NB4 (cell line): ENCODE measurements around the gene LRP1B.

Experiments used
- CTCF ChIP-seq: IDR thresholded peaks from one replicate; pipeline ENCODE4 v1.5.1; 2012; ENCODE audit warnings: low read depth, low read length
- MAX ChIP-seq: IDR thresholded peaks from 2 replicates; pipeline ENCODE4 v1.6.1; 2011; ENCODE audit warnings: low read depth, low read length
- MYC ChIP-seq: IDR thresholded peaks from 2 replicates; pipeline ENCODE4 v1.6.1; 2011; ENCODE audit warnings: low read depth, low read length
- POLR2A ChIP-seq: IDR thresholded peaks from 2 replicates; pipeline ENCODE4 v1.6.1; 2011; ENCODE audit warnings: mild to moderate bottlenecking; ENCODE audit not compliant: insufficient read length; ENCODE audit errors: extremely low read depth

GRCh38 chr2:142097711-142098110, 33.1 kb downstream of the LRP1B start:
- no peak for TF ChIP-seq CTCF
- no peak for TF ChIP-seq POLR2A
- no peak for TF ChIP-seq MAX
- no peak for TF ChIP-seq MYC
